ENCODE measurements around the gene HS3ST6. TPM values are rescaled to one million over a fixed set of nuclear protein-coding genes. Genes with fewer than 3 reads are reported as not detected.

The HS3ST6 gene
- total RNA-seq, 1 donor from 2014 or later, result not detected

DNA sequence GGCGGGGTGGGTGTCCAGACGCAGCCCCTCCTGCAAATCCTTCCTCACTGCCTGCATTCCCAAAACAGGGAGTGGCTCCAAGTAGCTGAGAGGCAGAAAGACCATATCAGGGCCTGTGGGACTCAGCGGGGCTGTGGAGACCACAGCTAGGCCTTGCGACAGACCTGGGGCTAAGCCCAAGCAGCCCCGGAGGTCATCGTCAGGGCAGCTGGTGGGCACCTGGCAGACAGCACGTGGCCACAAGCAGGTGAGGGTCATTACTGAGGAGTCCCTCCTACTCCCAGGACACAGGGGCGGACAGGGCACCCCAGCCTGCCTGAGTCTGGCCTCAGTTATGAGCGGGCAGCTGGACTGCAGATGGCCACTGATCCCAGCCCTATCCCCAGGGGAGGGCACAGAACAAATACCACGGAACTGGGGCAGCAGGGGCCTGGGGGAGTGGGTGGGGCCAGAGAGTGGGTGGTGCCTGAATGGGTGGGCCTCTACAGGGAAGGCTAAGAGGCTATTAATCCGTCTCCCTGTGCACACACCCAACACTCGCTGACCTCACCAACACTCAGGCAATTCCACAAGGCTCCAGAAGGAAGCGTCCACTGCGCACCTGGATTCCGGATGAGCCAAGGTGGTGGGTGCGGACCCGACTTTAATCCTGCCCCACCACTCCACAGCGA is 8.5 kb downstream of the HS3ST6 start:
- H3K36me3 Mint-ChIP-seq (ENCODE audit: low read depth), result no peaks in the 10 kb centered on the region
- H3K4me1 Mint-ChIP-seq (ENCODE audit: low read depth), result peaks cover 8% of the 10 kb centered on the region
- no peaks in the 10 kb centered on the region for H3K9me3 Mint-ChIP-seq (ENCODE audit: low read depth)
- TF ChIP-seq, protein P1, sequence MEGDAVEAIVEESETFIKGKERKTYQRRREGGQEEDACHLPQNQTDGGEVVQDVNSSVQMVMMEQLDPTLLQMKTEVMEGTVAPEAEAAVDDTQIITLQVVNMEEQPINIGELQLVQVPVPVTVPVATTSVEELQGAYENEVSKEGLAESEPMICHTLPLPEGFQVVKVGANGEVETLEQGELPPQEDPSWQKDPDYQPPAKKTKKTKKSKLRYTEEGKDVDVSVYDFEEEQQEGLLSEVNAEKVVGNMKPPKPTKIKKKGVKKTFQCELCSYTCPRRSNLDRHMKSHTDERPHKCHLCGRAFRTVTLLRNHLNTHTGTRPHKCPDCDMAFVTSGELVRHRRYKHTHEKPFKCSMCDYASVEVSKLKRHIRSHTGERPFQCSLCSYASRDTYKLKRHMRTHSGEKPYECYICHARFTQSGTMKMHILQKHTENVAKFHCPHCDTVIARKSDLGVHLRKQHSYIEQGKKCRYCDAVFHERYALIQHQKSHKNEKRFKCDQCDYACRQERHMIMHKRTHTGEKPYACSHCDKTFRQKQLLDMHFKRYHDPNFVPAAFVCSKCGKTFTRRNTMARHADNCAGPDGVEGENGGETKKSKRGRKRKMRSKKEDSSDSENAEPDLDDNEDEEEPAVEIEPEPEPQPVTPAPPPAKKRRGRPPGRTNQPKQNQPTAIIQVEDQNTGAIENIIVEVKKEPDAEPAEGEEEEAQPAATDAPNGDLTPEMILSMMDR (IDR thresholded peaks at IDR 0.05), result no peak
- no peak overlapping the region for H3K27ac Mint-ChIP-seq (ENCODE audit: unreplicated experiment)
- H3K4me3 Mint-ChIP-seq (ENCODE audit: unreplicated experiment), result no peak overlapping the region
- DNase-seq (ENCODE audit: low spot score), result no peak
- peaks cover 3% of the 10 kb centered on the region for H3K27me3 Mint-ChIP-seq (ENCODE audit: low read depth)

DNA sequence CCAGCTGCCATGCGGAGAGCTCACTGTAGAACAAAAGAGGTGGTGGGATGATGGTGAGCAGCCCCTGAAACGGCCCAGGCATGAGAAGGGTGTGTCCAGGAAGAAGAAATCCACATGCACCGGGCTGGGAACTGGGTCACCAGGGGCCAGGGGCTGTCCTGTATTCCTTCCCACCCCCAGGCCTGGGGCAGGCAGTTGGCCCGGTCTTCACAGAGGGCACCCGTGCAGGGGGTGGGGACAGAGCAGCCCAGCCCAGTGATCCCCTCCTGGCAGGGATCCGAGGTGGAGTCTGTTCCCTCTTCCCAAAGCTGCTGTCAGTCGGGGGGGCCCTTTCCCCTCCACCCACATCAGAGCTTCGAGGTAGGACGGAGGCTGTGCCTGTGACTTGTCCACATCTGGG is 9.2 kb downstream of the HS3ST6 start:
- Mint-ChIP-seq H3K4me3 (ENCODE audit: unreplicated experiment) (no peak overlapping the region), H3K27ac (ENCODE audit: unreplicated experiment) (no peak overlapping the region)
- no peak for DNase-seq (ENCODE audit: low spot score)

DNA sequence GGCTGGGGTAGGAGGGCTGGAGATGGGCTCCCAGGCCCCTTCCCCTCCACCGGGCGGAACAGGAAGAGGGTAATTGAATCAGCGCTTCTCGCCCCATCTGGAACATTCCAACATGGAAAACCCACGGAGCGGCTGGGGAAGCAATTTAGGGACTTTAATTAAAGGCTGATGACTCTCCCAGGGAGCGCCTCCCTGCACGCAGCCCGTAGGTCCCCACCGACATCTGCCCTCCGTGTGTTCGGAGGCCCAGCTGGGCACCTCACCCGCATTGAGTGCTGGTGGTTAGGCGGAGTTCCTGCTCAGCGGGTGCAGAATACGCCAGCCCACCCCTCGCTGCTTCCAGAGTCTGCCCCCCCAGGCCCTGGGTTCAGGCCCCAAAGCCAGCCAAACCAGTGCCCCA is 10.0 kb downstream of the HS3ST6 start:
- Mint-ChIP-seq H3K27me3 (ENCODE audit: low read depth) (peaks cover 3% of the 10 kb centered on the region), H3K4me1 (ENCODE audit: low read depth) (peaks cover 8% of the 10 kb centered on the region), H3K9me3 (ENCODE audit: low read depth) (no peaks in the 10 kb centered on the region), H3K36me3 (ENCODE audit: low read depth) (no peaks in the 10 kb centered on the region), H3K27ac (ENCODE audit: unreplicated experiment) (no peak overlapping the region), H3K4me3 (ENCODE audit: unreplicated experiment) (no peak overlapping the region)
- DNase-seq (ENCODE audit: low spot score), result no peak
- TF ChIP-seq, protein P1 (IDR thresholded peaks at IDR 0.05), result no peak

More for the DNA sequence above, 9.2 kb downstream of the HS3ST6 start:
- Mint-ChIP-seq H3K36me3 (ENCODE audit: low read depth) (no peaks in the 10 kb centered on the region), H3K4me1 (ENCODE audit: low read depth) (peaks cover 8% of the 10 kb centered on the region), H3K27me3 (ENCODE audit: low read depth) (peaks cover 3% of the 10 kb centered on the region), H3K9me3 (ENCODE audit: low read depth) (no peaks in the 10 kb centered on the region)
- TF ChIP-seq, protein P1 (IDR thresholded peaks at IDR 0.05), result no peak

DNA sequence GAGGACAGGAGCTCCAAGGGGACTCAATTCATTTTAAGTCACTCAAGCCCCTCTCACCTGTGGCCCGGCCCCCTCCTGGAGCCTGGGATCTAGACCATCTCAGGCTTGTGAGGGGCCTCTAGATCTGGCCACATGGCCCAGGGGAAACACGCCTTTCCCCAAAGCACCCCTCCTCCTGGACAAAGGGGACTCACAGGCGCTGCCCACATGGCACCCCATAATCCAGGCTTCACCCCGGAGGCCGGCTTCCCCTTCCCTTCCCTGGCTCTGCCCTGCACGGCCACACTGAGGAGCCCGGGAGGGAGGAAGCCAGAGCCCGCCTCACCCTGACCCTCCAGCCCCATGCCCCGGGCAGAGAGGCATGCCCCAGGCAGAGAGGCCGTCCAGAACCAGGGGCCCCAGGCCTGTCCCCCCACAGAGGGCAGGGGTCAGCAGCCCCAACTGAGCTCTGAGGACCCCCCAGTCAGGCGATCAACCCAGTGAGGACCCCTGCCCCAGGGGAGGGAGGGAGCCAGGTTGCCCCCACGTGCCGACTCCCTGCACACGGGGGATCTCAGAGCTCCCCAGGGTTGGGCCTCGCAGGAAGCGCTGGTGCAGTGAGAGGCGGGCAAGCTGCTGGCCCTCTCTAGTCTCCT is 10.9 kb downstream of the HS3ST6 start:
- H3K27me3 Mint-ChIP-seq (ENCODE audit: low read depth), result peaks cover 6% of the 10 kb centered on the region
- H3K4me3 Mint-ChIP-seq (ENCODE audit: unreplicated experiment), result no peak overlapping the region
- H3K9me3 Mint-ChIP-seq (ENCODE audit: low read depth), result no peaks in the 10 kb centered on the region
- TF ChIP-seq, protein P1 (IDR thresholded peaks at IDR 0.05), result no peak
- DNase-seq (ENCODE audit: low spot score), result no peak
- H3K27ac Mint-ChIP-seq (ENCODE audit: unreplicated experiment), result no peak overlapping the region
- H3K4me1 Mint-ChIP-seq (ENCODE audit: low read depth), result peaks cover 8% of the 10 kb centered on the region
- H3K36me3 Mint-ChIP-seq (ENCODE audit: low read depth), result no peaks in the 10 kb centered on the region

DNA sequence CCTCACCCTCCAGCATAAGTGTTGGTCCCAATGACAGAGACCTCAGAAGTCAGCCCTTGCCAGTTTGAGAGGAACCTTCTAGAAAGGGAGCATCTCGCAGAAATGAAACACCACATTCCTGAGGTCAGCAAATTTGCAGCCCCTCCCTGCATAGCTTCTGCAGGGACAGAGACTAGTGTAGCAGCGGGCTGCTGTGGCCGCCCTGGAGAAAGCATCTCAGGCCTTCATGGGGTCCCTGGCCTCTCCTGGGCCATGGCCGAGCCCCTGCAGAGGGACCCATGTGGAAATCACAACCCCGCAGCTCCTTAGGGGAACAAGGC is 11.4 kb downstream of the HS3ST6 start:
- no peaks in the 10 kb centered on the region for H3K36me3 Mint-ChIP-seq (ENCODE audit: low read depth)

More for the DNA sequence above, 11.4 kb downstream of the HS3ST6 start:
- TF ChIP-seq, protein P1 (IDR thresholded peaks at IDR 0.05), result no peak
- Mint-ChIP-seq H3K4me1 (ENCODE audit: low read depth) (peaks cover 8% of the 10 kb centered on the region), H3K9me3 (ENCODE audit: low read depth) (no peaks in the 10 kb centered on the region), H3K27ac (ENCODE audit: unreplicated experiment) (no peak overlapping the region), H3K4me3 (ENCODE audit: unreplicated experiment) (no peak overlapping the region), H3K27me3 (ENCODE audit: low read depth) (peaks cover 6% of the 10 kb centered on the region)
- DNase-seq (ENCODE audit: low spot score), result no peak

Data from chondrocyte (in vitro differentiated cells).